GM23338 (cell line): ENCODE results near the gene CWC27. TPM values are rescaled to one million over a fixed set of nuclear protein-coding genes. Genes with fewer than 3 reads are reported as not detected.
A peak's percentile ranks its signal among the peaks of the same experiment; 100 is the strongest.
"Not testable (repeated sequence)": the region's sequence is repeated elsewhere in the genome, so short reads cannot be mapped to it uniquely, and the experiment has no call there.

Experiments used
- ATAC-seq: fragments of 200-7000 bp; cut with Tn5 transposase; 3 replicates; pipeline ENCODE4 v1.9.1; 2020
- DNase-seq: peaks from one replicate; pipeline ENCODE4 v3.0.0-alpha.2; 2015; ENCODE audit warnings: low spot score
- H2AFZ ChIP-seq: fragments of 200-600 bp; sonication (generic); 2 replicates; pipeline ENCODE4 v1.8.0; 2016; ENCODE audit warnings: antibody characterized with exemption, mild to moderate bottlenecking, moderate library complexity
- H3F3A ChIP-seq: fragments of 200-600 bp; sonication (generic); replicated peaks from 2 replicates; pipeline ENCODE4 v1.8.0; 2017; ENCODE audit warnings: antibody characterized with exemption, mixed run types, low read depth
- H3K27ac ChIP-seq: fragments of 200-600 bp; sonication (generic); 2 replicates; pipeline ENCODE4 v1.6.1; 2016; ENCODE audit warnings: low read depth
- H3K27me3 ChIP-seq: fragments of 200-600 bp; sonication (generic); 2 replicates; pipeline ENCODE4 v1.8.0; 2016; ENCODE audit warnings: mild to moderate bottlenecking, mixed run types, moderate library complexity; ENCODE audit not compliant: insufficient read depth
- H3K36me3 ChIP-seq: fragments of 200-600 bp; sonication (generic); 2 replicates; pipeline ENCODE4 v1.8.0; 2016; ENCODE audit warnings: mild to moderate bottlenecking; ENCODE audit not compliant: insufficient read depth
- H3K4me1 ChIP-seq: fragments of 200-600 bp; sonication (generic); 2 replicates; pipeline ENCODE4 v1.8.0; 2016; ENCODE audit warnings: mild to moderate bottlenecking, moderate library complexity; ENCODE audit not compliant: insufficient read depth
- H3K4me2 ChIP-seq: fragments of 200-600 bp; sonication (generic); 2 replicates; pipeline ENCODE4 v1.7.1; 2017; ENCODE audit warnings: mixed run types
- H3K4me3 ChIP-seq: fragments of 200-600 bp; sonication (generic); 2 replicates; pipeline ENCODE4 v1.6.1; 2016; ENCODE audit warnings: mixed run types
- H3K79me2 ChIP-seq: fragments of 200-600 bp; sonication (generic); replicated peaks from 2 replicates; pipeline ENCODE4 v1.8.0; 2017; ENCODE audit warnings: mild to moderate bottlenecking; ENCODE audit not compliant: insufficient read depth
- H3K9me2 ChIP-seq: fragments of 200-600 bp; sonication (generic); 2 replicates; pipeline ENCODE4 v1.8.0; 2017; ENCODE audit not compliant: insufficient read depth
- H4K20me1 ChIP-seq: fragments of 200-600 bp; sonication (generic); replicated peaks from 2 replicates; pipeline ENCODE4 v1.8.0; 2017; ENCODE audit warnings: mild to moderate bottlenecking; ENCODE audit not compliant: insufficient read depth
- H3K27ac Mint-ChIP-seq: 2 replicates; pipeline ENCODE4 v1.8.0; 2020; ENCODE audit warnings: inconsistent platforms, mild to moderate bottlenecking, moderate library complexity, mixed read lengths
- H3K27me3 Mint-ChIP-seq: 3 replicates; pipeline ENCODE4 v1.8.0; 2022; ENCODE audit warnings: low read depth, mild to moderate bottlenecking, moderate library complexity, mixed read lengths, inconsistent platforms; ENCODE audit not compliant: insufficient read depth, poor library complexity
- H3K36me3 Mint-ChIP-seq: 3 replicates; pipeline ENCODE4 v1.8.0; 2021; ENCODE audit warnings: low read depth, mild to moderate bottlenecking, inconsistent platforms, moderate library complexity, mixed read lengths
- H3K4me1 Mint-ChIP-seq: 3 replicates; pipeline ENCODE4 v1.8.0; 2020; ENCODE audit warnings: mild to moderate bottlenecking, inconsistent platforms, mixed read lengths
- H3K4me3 Mint-ChIP-seq: 3 replicates; pipeline ENCODE4 v1.8.0; 2021; ENCODE audit warnings: moderate library complexity, mild to moderate bottlenecking, inconsistent platforms, mixed read lengths
- H3K9me3 Mint-ChIP-seq: 3 replicates; pipeline ENCODE4 v1.8.0; 2020; ENCODE audit warnings: moderate library complexity, mild to moderate bottlenecking, inconsistent platforms, mixed read lengths
- CREB1 ChIP-seq: fragments of 250-450 bp; sonication (Bioruptor Pico); IDR thresholded peaks from 2 replicates; pipeline ENCODE4 v1.5.0; 2020; ENCODE audit warnings: low read depth, mild to moderate bottlenecking, moderate library complexity
- ETS1 ChIP-seq: IDR thresholded peaks from 2 replicates; pipeline ENCODE4 v1.6.1; 2016; ENCODE audit warnings: antibody characterized with exemption
- JUNB ChIP-seq: IDR thresholded peaks from one replicate; pipeline ENCODE4 v1.6.1; 2016; ENCODE audit warnings: antibody characterized with exemption; ENCODE audit not compliant: unreplicated experiment
- NANOG ChIP-seq: IDR thresholded peaks from 2 replicates; pipeline ENCODE4 v1.6.1; 2016; ENCODE audit warnings: antibody characterized with exemption, borderline replicate concordance
- STAT1 ChIP-seq: IDR thresholded peaks from one replicate; pipeline ENCODE4 v1.6.1; 2016; ENCODE audit warnings: antibody characterized with exemption; ENCODE audit not compliant: unreplicated experiment
- ZNF114 ChIP-seq: fragments of 250-450 bp; sonication (Bioruptor Pico); IDR thresholded peaks from 2 replicates; pipeline ENCODE4 v1.5.0; 2020; ENCODE audit warnings: mild to moderate bottlenecking, moderate library complexity
- ZNF331 ChIP-seq: fragments of 250-450 bp; sonication (Bioruptor Pico); IDR thresholded peaks from 2 replicates; pipeline ENCODE4 v1.5.0; 2020; ENCODE audit warnings: low read depth, mild to moderate bottlenecking, moderate library complexity
- ZNF462 ChIP-seq: fragments of 250-450 bp; sonication (Bioruptor Pico); IDR thresholded peaks from 2 replicates; pipeline ENCODE4 v1.5.0; 2020; ENCODE audit warnings: mild to moderate bottlenecking, moderate library complexity
- polyA plus RNA-seq: library from polyadenylated mRNA; unstranded; fragments of >200 nt; fragmentation: Nextera tagmentation; extraction: Ambion mirVana; gene quantifications from 2 replicates; pipeline ENCODE4 v1.2.1, GENCODE V29; 2016
- total RNA-seq: library from RNA; depleted of rRNA; stranded (reverse); fragments of >200 nt; shearing (Covaris generic); gene quantifications from 2 replicates; pipeline ENCODE4 v1.2.3, GENCODE V29; 2014
- TF ChIP-seq, protein P1 (sequence below): IDR thresholded peaks from one replicate; pipeline ENCODE4 v1.6.1; 2018; ENCODE audit warnings: antibody characterized with exemption; ENCODE audit not compliant: unreplicated experiment
- TF ChIP-seq, protein P2 (sequence below), 2 experiments: fragments of 200-600 bp in 1 of 2; sonication (generic) in 1 of 2; conservative IDR thresholded peaks; 2 replicates each; pipeline versions ENCODE4 v1.5.1 to v1.6.1; 2016 to 2017; ENCODE audit warnings: antibody characterized with exemption in 2 of 2, low read depth in 2 of 2, mild to moderate bottlenecking in 2 of 2, moderate library complexity in 1 of 2

Gene CWC27
- total and polyA plus RNA-seq, 2 experiments from 2014 or later: 27.7 to 115 TPM

DNA sequence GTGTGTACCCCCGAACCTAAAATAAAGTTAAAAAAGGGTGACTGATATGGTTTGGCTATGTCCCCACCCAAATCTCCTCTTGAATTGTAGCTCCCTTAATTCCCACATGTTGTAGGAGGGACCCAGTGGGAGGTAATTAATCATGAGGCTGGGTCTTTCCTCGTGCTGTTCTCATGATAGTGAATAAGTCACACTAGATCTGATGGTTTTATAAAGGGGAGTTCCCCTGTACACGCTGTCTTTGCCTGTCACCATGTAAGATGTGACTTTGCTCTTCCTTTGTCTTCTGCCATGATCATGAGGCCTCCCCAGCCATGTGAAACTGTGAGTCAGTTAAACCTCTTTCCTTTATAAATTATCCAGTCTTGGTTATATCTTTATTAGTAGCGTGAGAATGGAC, 50.6 kb downstream of the CWC27 start:
- H3K36me3 Mint-ChIP-seq, H4K20me1 ChIP-seq, H3K27ac ChIP-seq, H3K79me2 ChIP-seq, DNase-seq, ATAC-seq, H3F3A ChIP-seq, H3K27me3 Mint-ChIP-seq, H3K36me3 ChIP-seq, H3K27me3 ChIP-seq, H3K9me2 ChIP-seq, H3K4me3 Mint-ChIP-seq, H3K4me2 ChIP-seq, H2AFZ ChIP-seq, H3K9me3 Mint-ChIP-seq, H3K4me3 ChIP-seq: not testable (repeated sequence)
- H3K4me1 ChIP-seq: peaks cover 21% of the 10 kb centered on the region
- Mint-ChIP-seq H3K4me1 (peaks cover 32% of the 10 kb centered on the region), H3K27ac (peak overlapping the region; percentile 39; the same call in 1 of the 2 replicates)

GRCh38 chr5:64822320-64822719, 53.6 kb downstream of the CWC27 start:
- Histone ChIP-seq H2AFZ (no peak overlapping the region), H3K4me2 (no peak overlapping the region), H3K79me2 (no peaks in the 10 kb centered on the region), H3K27me3 (no peaks in the 10 kb centered on the region), H4K20me1 (no peaks in the 10 kb centered on the region), H3F3A (no peaks in the 10 kb centered on the region), H3K27ac (no peak overlapping the region), H3K4me1 (peaks cover 14% of the 10 kb centered on the region), H3K4me3 (no peak overlapping the region), H3K9me2 (no peaks in the 10 kb centered on the region), H3K36me3 (no peaks in the 10 kb centered on the region)
- Mint-ChIP-seq H3K4me1 (peaks cover 21% of the 10 kb centered on the region), H3K9me3 (no peaks in the 10 kb centered on the region), H3K4me3 (no peak overlapping the region), H3K27me3 (peaks cover 4% of the 10 kb centered on the region), H3K27ac (peak overlapping the region; percentile 30), H3K36me3 (peaks cover 4% of the 10 kb centered on the region; the same call in 1 of the 3 replicates)
- no peak for ATAC-seq
- no peak for DNase-seq
- TF ChIP-seq CREB1: no peak
- no peak for TF ChIP-seq ZNF114
- TF ChIP-seq, protein P1, sequence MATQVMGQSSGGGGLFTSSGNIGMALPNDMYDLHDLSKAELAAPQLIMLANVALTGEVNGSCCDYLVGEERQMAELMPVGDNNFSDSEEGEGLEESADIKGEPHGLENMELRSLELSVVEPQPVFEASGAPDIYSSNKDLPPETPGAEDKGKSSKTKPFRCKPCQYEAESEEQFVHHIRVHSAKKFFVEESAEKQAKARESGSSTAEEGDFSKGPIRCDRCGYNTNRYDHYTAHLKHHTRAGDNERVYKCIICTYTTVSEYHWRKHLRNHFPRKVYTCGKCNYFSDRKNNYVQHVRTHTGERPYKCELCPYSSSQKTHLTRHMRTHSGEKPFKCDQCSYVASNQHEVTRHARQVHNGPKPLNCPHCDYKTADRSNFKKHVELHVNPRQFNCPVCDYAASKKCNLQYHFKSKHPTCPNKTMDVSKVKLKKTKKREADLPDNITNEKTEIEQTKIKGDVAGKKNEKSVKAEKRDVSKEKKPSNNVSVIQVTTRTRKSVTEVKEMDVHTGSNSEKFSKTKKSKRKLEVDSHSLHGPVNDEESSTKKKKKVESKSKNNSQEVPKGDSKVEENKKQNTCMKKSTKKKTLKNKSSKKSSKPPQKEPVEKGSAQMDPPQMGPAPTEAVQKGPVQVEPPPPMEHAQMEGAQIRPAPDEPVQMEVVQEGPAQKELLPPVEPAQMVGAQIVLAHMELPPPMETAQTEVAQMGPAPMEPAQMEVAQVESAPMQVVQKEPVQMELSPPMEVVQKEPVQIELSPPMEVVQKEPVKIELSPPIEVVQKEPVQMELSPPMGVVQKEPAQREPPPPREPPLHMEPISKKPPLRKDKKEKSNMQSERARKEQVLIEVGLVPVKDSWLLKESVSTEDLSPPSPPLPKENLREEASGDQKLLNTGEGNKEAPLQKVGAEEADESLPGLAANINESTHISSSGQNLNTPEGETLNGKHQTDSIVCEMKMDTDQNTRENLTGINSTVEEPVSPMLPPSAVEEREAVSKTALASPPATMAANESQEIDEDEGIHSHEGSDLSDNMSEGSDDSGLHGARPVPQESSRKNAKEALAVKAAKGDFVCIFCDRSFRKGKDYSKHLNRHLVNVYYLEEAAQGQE: no peak
- no peak for TF ChIP-seq ZNF462 (CRISPR knock-in tag)
- no peak for TF ChIP-seq ZNF331 (CRISPR knock-in tag)
- no peak for TF ChIP-seq ETS1
- no peak for TF ChIP-seq NANOG
- TF ChIP-seq JUNB: no peak
- TF ChIP-seq, protein P2, sequence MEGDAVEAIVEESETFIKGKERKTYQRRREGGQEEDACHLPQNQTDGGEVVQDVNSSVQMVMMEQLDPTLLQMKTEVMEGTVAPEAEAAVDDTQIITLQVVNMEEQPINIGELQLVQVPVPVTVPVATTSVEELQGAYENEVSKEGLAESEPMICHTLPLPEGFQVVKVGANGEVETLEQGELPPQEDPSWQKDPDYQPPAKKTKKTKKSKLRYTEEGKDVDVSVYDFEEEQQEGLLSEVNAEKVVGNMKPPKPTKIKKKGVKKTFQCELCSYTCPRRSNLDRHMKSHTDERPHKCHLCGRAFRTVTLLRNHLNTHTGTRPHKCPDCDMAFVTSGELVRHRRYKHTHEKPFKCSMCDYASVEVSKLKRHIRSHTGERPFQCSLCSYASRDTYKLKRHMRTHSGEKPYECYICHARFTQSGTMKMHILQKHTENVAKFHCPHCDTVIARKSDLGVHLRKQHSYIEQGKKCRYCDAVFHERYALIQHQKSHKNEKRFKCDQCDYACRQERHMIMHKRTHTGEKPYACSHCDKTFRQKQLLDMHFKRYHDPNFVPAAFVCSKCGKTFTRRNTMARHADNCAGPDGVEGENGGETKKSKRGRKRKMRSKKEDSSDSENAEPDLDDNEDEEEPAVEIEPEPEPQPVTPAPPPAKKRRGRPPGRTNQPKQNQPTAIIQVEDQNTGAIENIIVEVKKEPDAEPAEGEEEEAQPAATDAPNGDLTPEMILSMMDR (conservative IDR thresholded peaks at IDR 0.05; ENCODE audit: low read depth in 2 of 2): no peak
- TF ChIP-seq STAT1: no peak
